Sigmoid colon (tissue), 4 donors: ENCODE measurements around the gene RPS14.

Experiments used
- EP300 ChIP-seq, 4 donors: sonication (generic); formaldehyde crosslinking; IDR thresholded peaks; one replicate each; pipeline ENCODE4 v1.6.1; 2017; ENCODE audit warnings: antibody characterized with exemption in 4 of 4
- POLR2A ChIP-seq, 2 donors: fragments of 450-650 bp; IDR thresholded peaks; one replicate each; pipeline ENCODE4 v1.6.1; 2016; ENCODE audit warnings: antibody characterized with exemption in 2 of 2, mild to moderate bottlenecking in 2 of 2, moderate library complexity in 2 of 2
- POLR2AphosphoS5 ChIP-seq, 4 donors: sonication (generic); formaldehyde crosslinking; IDR thresholded peaks; one replicate each; pipeline ENCODE4 v1.6.1; 2017; ENCODE audit warnings: antibody characterized with exemption in 4 of 4
- TF ChIP-seq, protein P1 (sequence below), 4 experiments: fragments of 450-650 bp in 3 of 4; fragments of 200-600 bp in 1 of 4; IDR thresholded peaks; one replicate each; pipeline ENCODE4 v1.5.1; 2016 to 2019; ENCODE audit warnings: antibody characterized with exemption in 4 of 4, mild to moderate bottlenecking in 3 of 4, moderate library complexity in 2 of 4

DNA sequence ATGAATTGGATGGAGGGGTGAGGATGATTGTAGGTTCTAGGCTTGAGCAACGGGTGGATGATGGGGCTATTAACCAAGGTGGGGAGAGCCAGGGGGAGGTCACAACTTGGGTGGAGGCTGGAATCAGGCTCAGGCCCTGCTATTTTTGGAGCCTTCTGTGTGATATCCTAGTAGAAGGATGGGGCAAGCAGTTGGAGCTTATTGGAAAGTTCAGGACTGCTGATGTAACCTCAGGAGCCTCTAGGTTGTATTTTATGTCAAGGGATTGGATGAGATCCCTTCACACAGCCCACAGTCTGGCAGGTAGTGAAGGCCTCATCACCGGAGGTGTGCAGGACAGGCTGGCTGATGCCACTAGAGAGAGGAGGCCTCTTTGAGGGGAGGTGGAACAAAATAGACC is 11.2 kb upstream of the RPS14 start:
- TF ChIP-seq POLR2A (IDR thresholded peaks at IDR 0.05), result no peak
- TF ChIP-seq, protein P1, sequence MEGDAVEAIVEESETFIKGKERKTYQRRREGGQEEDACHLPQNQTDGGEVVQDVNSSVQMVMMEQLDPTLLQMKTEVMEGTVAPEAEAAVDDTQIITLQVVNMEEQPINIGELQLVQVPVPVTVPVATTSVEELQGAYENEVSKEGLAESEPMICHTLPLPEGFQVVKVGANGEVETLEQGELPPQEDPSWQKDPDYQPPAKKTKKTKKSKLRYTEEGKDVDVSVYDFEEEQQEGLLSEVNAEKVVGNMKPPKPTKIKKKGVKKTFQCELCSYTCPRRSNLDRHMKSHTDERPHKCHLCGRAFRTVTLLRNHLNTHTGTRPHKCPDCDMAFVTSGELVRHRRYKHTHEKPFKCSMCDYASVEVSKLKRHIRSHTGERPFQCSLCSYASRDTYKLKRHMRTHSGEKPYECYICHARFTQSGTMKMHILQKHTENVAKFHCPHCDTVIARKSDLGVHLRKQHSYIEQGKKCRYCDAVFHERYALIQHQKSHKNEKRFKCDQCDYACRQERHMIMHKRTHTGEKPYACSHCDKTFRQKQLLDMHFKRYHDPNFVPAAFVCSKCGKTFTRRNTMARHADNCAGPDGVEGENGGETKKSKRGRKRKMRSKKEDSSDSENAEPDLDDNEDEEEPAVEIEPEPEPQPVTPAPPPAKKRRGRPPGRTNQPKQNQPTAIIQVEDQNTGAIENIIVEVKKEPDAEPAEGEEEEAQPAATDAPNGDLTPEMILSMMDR (IDR thresholded peaks at IDR 0.05), result no peak
- no peak for TF ChIP-seq POLR2AphosphoS5 (IDR thresholded peaks at IDR 0.05)
- TF ChIP-seq EP300 (IDR thresholded peaks at IDR 0.05), result no peak
